T47D (cell line): ENCODE results near the gene ZMYM4.
"Not testable (repeated sequence)": the region's sequence is repeated elsewhere in the genome, so short reads cannot be mapped to it uniquely, and the experiment has no call there.

Source experiments
- DNase-seq, 2 experiments: peaks; one replicate each; pipeline versions ENCODE4 v3.0.0 to v3.0.0-alpha.2; 2011 to 2012; ENCODE audit warnings: low read depth in 1 of 2, low spot score in 1 of 2
- JUND ChIP-seq: IDR thresholded peaks from 2 replicates; pipeline ENCODE4 v1.6.1; 2012; ENCODE audit warnings: low read depth
- in situ Hi-C: cut with HindIII; loops from 2 replicates; pipeline ENCODE4 v1.10.0; 2016; ENCODE audit warnings: low sequenced_read_pairs, low pct_unique_long_range_greater_than_20kb

ZMYM4 gene

DNA sequence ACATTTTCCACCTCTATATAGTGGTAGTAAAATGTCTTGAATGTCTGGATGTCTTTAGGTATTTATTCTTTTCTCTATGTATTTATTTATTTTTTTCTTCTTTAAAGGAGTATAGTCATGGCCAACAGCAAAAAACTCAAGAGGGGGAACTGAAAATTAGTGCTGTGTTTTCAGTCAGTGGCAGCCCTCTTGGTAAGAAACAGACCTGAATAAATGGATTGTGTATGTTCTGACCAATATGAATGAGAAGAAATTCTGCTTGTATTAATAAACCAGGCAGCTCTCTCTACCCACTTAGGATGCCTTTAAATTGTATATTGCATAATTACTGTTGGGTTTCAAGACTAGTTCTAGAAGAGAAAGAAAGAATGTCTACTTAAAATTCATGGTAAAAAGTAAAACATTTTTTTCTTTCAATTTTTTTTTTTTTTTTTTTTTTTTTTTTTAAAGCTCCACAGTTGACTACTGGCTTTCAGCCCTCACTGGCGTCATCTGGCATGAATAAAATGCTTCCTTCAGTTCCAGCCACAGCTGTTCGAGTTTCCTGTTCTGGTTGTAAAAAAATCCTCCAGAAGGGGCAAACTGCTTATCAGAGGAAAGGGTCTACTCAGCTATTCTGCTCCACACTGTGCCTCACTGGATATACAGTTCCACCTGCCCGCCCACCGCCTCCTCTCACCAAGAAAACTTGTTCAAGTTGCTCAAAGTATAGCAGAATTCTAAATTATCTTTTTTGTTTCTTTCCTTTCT lies 101.6 kb downstream of the ZMYM4 start:
- in situ Hi-C loops = no loop called here
- DNase-seq = no peak
- no peak for TF ChIP-seq JUND

DNA sequence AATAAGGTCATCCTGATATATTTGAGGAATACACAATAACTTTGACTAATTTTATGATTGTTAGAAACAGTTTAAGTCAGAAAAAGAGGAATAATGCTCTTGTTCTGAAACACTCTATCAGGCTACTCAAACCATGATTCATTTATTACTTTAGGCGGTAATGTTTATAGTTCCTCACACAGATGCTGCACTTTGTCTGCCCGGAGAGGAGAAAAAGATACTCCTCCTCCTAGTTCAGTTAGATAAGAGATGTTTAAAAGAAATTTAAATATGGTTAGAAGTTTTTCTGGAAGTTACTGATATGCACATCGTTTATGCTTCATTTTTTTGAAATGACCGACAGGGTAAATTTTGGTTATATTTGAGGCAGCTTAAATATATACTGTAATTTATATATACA lies 103.0 kb downstream of the ZMYM4 start:
- DNase-seq = no peak
- in situ Hi-C loops = no loop called here

DNA sequence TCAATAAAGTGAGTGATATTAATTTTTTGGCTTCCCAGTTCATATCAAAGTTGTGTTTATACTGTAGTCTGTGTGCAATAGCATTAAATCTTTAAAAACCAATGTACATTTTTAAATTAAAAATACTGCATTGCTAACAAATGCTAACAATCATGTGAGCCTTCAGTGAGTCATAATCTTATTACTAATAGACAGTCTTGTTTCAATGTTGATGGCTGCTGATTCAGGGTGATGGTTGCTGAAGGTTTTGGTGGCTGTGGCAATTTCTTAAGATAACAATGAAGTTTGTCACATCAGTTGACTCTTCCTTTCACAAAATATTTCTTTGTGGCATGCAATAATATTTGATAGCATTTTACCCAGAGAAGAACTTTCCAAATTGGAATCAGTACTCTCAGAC lies 109.0 kb downstream of the ZMYM4 start:
- TF ChIP-seq JUND = no peak
- DNase-seq = no peak
- in situ Hi-C loops = no loop called here

More for the DNA sequence above, 103.0 kb downstream of the ZMYM4 start:
- TF ChIP-seq JUND = no peak

- in situ Hi-C loops = no loop called here
- no peak for TF ChIP-seq JUND
- no peak for DNase-seq
Measured at GRCh38 chr1:35379317-35380000, 111.0 kb downstream of the ZMYM4 start.

DNA sequence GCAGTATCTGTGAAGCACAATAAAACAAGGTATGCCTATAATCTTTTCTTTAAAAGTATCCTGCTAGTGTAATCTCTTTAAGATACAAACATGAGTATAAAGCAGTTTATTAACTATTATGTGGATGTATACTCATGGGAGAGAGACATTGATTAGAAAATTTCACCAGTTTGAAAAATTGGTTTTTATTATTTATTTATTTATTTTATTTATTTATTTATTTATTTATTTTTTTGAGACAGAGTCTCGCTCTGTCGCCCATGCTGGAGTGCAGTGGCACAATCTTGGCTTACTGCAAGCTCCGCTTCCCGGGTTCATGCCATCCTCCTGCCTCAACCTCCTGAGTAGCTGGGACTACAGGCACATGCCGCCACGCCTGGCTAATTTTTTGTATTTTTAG lies 111.6 kb downstream of the ZMYM4 start:
- in situ Hi-C loops, DNase-seq: not testable (repeated sequence)

- no peak for TF ChIP-seq JUND
- no peak for DNase-seq
- in situ Hi-C loops = no loop called here
Measured at GRCh38 chr1:35382107-35382506, 113.6 kb downstream of the ZMYM4 start.

DNA sequence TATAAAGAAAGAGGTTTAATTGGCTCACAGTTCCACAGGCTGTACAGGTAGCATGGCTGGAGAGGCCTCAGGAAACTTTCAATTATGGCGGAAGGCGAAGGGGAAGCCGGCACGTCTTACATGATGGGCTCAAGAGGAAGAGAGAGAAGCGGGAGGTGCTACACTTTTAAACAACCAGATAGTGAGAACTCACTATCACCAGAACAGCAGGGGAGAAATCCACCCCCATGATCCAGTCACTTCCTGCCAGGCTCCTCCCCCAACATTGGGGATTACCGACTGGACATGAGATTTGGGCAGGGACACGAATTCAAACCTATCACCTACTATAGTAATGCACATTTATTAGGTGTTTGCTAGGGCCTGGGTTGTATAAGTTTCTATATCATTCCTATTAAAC lies 117.8 kb downstream of the ZMYM4 start:
- no peak for DNase-seq
- TF ChIP-seq JUND = no peak
- in situ Hi-C loops = no loop called here

DNA sequence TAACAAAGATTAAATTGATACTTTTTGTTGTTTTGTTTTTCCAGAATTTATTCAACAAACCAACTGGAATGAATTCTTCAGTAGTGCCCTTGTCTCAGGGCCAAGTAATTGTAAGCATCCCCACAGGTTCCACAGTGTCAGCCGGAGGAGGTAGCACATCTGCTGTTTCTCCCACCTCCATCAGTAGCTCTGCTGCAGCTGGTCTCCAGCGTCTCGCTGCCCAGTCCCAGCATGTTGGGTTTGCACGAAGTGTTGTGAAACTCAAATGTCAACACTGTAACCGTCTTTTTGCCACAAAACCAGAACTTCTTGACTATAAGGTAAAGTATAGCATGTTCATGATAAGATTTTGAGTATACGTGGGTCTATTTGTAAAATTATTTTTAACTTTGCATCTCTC lies 118.5 kb downstream of the ZMYM4 start:
- no peak for TF ChIP-seq JUND
- in situ Hi-C loops = no loop called here
- DNase-seq = no peak

GRCh38 chr1:35390600-35391494 lies 122.3 kb downstream of the ZMYM4 start:
- DNase-seq = no peak
- in situ Hi-C loops = no loop called here
- TF ChIP-seq JUND = no peak

DNA sequence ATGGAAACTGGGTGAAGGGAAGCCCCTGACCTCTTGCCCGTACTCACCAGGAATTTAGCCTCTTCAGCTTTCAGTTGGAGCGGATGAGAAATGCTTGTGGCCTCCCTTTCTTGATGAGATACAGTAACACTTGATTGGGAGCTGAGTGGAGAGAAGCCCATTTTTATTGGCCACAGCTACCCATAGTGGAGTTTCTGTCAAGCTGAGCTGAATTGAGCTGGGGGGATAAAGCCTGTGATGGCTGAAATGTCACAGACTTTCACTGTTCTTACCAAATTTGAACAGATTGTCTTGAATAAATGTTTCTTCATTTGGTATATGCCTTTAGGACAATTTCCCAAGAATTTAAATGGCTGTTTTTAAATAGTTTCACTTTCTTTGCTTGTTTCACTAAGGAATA lies 125.9 kb downstream of the ZMYM4 start:
- DNase-seq = no peak
- TF ChIP-seq JUND = no peak
- in situ Hi-C loops = no loop called here

GRCh38 chr1:35398739-35399138 lies 130.2 kb downstream of the ZMYM4 start:
- no peak for TF ChIP-seq JUND
- DNase-seq = no peak
- in situ Hi-C loops = no loop called here

GRCh38 chr1:35401049-35401448 lies 132.5 kb downstream of the ZMYM4 start:
- TF ChIP-seq JUND = no peak
- no peak for DNase-seq
- in situ Hi-C loops = no loop called here

DNA sequence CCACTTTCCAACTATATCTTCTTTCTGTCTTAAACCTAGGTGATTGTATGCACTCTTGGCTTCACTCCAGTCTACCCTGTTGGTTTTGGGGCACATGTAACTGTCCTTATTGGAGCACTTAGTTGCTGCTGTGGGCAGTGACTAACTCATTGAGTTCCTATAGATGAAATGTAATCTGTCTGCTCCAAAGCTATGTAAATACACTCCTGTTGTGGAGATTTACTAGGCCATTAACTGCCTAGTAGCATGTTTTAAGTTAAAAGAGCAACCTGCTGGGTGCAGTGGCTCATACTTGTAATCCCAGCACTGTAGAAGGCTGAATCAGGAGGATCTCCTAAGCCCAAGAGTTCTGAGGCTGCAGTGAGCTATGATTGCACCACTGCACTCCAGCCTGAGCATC lies 137.6 kb downstream of the ZMYM4 start:
- in situ Hi-C loops = no loop called here
- TF ChIP-seq JUND = no peak
- no peak for DNase-seq
